SK-N-SH (cell line): ENCODE data around the gene RAD51B.

ENCODE experiments used
- CHD2 ChIP-seq: fragments of 150-350 bp; IDR thresholded peaks from 2 replicates; pipeline ENCODE4 v1.6.1; 2018; ENCODE audit warnings: low read length; ENCODE audit not compliant: partially characterized antibody
- CTCF ChIP-seq: fragments of 200-600 bp; sonication (generic); IDR thresholded peaks from 2 replicates; pipeline ENCODE4 v1.6.1; 2017; ENCODE audit warnings: antibody characterized with exemption, mild to moderate bottlenecking, moderate library complexity
- EP300 ChIP-seq, 2 experiments: IDR thresholded peaks; 2 replicates each; pipeline versions ENCODE4 v1.4.0 to v1.6.1; 2012; ENCODE audit warnings: borderline replicate concordance in 1 of 2, low read depth in 1 of 2, low read length in 1 of 2
- FOSL2 ChIP-seq: IDR thresholded peaks from 2 replicates; pipeline ENCODE4 v1.4.0; 2012; ENCODE audit warnings: low read depth, mild to moderate bottlenecking, moderate library complexity, borderline replicate concordance
- FOXJ3 ChIP-seq: sonication (generic); formaldehyde crosslinking; IDR thresholded peaks from 2 replicates; pipeline ENCODE4 v1.5.1; 2020; ENCODE audit warnings: mild to moderate bottlenecking, missing genetic modification reagents
- JUND ChIP-seq: IDR thresholded peaks from 2 replicates; pipeline ENCODE4 v1.4.0; 2012
- MAX ChIP-seq: IDR thresholded peaks from 2 replicates; pipeline ENCODE4 v1.4.0; 2012; ENCODE audit warnings: low read depth
- POLR2AphosphoS5 ChIP-seq: IDR thresholded peaks from 2 replicates; pipeline ENCODE4 v1.6.1; 2012; ENCODE audit warnings: low read depth, low read length
- RFX5 ChIP-seq: IDR thresholded peaks from 2 replicates; pipeline ENCODE4 v1.6.1; 2012; ENCODE audit warnings: mild to moderate bottlenecking, improper control_type of control experiment, low read length
- SMC3 ChIP-seq: IDR thresholded peaks from 2 replicates; pipeline ENCODE4 v1.6.1; 2012; ENCODE audit warnings: low read depth, low read length, improper control_type of control experiment
- ZBTB33 ChIP-seq: IDR thresholded peaks from 2 replicates; pipeline ENCODE4 v1.4.0; 2012; ENCODE audit warnings: low read depth, borderline replicate concordance

- no peak for TF ChIP-seq CHD2
- no peak for TF ChIP-seq RFX5
- TF ChIP-seq CTCF, result no peak
- no peak for TF ChIP-seq SMC3
- no peak for TF ChIP-seq ZBTB33
- no peak for TF ChIP-seq EP300 (IDR thresholded peaks at IDR 0.05; ENCODE audit: borderline replicate concordance in 1 of 2, low read depth in 1 of 2, low read length in 1 of 2)
- no peak for TF ChIP-seq JUND
- TF ChIP-seq MAX, result no peak
- TF ChIP-seq POLR2AphosphoS5, result no peak
- TF ChIP-seq FOXJ3, result no peak
- TF ChIP-seq FOSL2, result no peak
These were observed 547.1 kb downstream of the RAD51B start for GRCh38 chr14:68366656-68367055.
